ENCODE data around the gene EPG5. TPM values are rescaled to one million over a fixed set of nuclear protein-coding genes. Genes with fewer than 3 reads are reported as not detected.

The EPG5 gene
- total and polyA plus RNA-seq, 2 of the 4 experiments (the other 2 are of a cell fraction) = 37.3 to 114 TPM

DNA sequence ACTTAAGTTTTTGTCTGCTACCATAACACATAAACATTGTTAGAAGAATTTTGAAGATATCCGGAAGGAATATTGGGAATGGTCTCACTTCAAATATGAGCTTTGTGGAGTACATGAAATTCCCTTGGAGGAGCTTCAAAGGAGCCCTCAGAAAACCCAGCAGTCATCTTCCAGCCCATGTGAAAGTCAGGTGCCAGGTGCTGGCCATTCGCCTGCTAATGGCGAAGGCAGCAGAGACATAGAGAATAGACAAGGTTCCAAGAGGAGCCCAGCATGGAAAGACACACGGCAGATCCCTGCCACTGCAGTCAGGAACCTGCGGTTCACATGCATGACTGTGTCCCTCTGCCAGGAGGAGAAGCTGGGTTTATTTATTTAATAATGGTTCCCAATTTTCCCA, 40.0 kb upstream of the EPG5 start:
- DNase-seq = no peak
- dilution Hi-C loops (cut with HindIII; ENCODE audit: low sequenced_read_pairs, unreplicated experiment) = no loop called here

More for the DNA sequence above, 40.0 kb upstream of the EPG5 start:
- Histone ChIP-seq H3K27me3 (ENCODE audit: control insufficient read depth, insufficient read depth, low read length) (no peaks in the 10 kb centered on the region), H2BK20ac (ENCODE audit: low read depth, low read length) (no peak overlapping the region), H3K14ac (replicated peaks; ENCODE audit: low read depth, low read length) (no peak overlapping the region), H4K5ac (ENCODE audit: low read depth, low read length) (no peak overlapping the region), H4K20me1 (ENCODE audit: insufficient read depth, low read length) (no peaks in the 10 kb centered on the region), H2BK120ac (ENCODE audit: low read depth, low read length) (no peak overlapping the region), H2BK15ac (ENCODE audit: low read depth, low read length) (no peak overlapping the region), H3K23ac (ENCODE audit: low read depth, low read length) (no peak overlapping the region), H2AFZ (replicated peaks; ENCODE audit: low read length, poor library complexity) (no peak overlapping the region), H3K4me2 (ENCODE audit: low read depth, low read length) (no peak overlapping the region), H3K9me1 (ENCODE audit: insufficient read depth, low read length) (peaks cover 8% of the 10 kb centered on the region; the same call in 1 of the 2 replicates), H3K4me3 (ENCODE audit: insufficient read depth, low read depth, low read length) (no peak overlapping the region), H3K79me1 (ENCODE audit: low read depth in 1 of 2, low read length in 2 of 2) (no peaks in the 10 kb centered on the region), H3K9ac (ENCODE audit: low read depth, low read length) (no peak overlapping the region), H3K4ac (ENCODE audit: low read depth, low read length) (no peak overlapping the region), H3K18ac (ENCODE audit: low read depth, low read length) (no peak overlapping the region), H3K56ac (ENCODE audit: extremely low read depth, insufficient read depth, low read length) (no peak overlapping the region), H3K4me1 (ENCODE audit: control insufficient read depth, insufficient read depth, low read length) (no peaks in the 10 kb centered on the region), H2BK5ac (ENCODE audit: low read depth, low read length, poor library complexity, severe bottlenecking) (no peak overlapping the region), H4K8ac (ENCODE audit: low read depth in 2 of 2, low read length in 2 of 2) (no peak overlapping the region), H4K91ac (ENCODE audit: insufficient read depth, low read depth, low read length) (no peak overlapping the region), H2AK9ac (replicated peaks; ENCODE audit: low read depth, low read length, poor library complexity) (no peak overlapping the region), H3K9me3 (ENCODE audit: control insufficient read depth, insufficient read depth, low read length) (no peaks in the 10 kb centered on the region), H2AK5ac (ENCODE audit: low read depth, low read length) (no peak overlapping the region), H3K27ac (ENCODE audit: insufficient read depth, low read length) (no peak overlapping the region), H3K36me3 (ENCODE audit: control insufficient read depth, insufficient read depth, low read length) (peaks cover 24% of the 10 kb centered on the region)
- ATAC-seq (ENCODE audit: low read depth) = no peak
- ChIA-PET POLR2A (ENCODE audit: unreplicated experiment) (no interaction called here), CTCF (no interaction called here)
- intact Hi-C loops (cut with micrococcal nuclease) = loop anchor here (5.0 kb wide), 1 partner anchor 40 kb away; no protein-coding TSS in a partner anchor
- WGBS, 2 experiments (ENCODE audit: extremely low coverage in 2 of 2, insufficient read length in 1 of 2) = no CpG with 5 or more reads among the region's 5 CpGs
- TF ChIP-seq CHD1 (IDR thresholded peaks at IDR 0.05; ENCODE audit: low read depth, low read length) (no peak), CEBPB (IDR thresholded peaks at IDR 0.05; ENCODE audit: low read depth, low read length) (no peak), RFX5 (IDR thresholded peaks at IDR 0.05; ENCODE audit: low read depth, low read length) (no peak), RCOR1 (IDR thresholded peaks at IDR 0.05; ENCODE audit: insufficient replicate concordance, low read length) (no peak), NFE2L2 (IDR thresholded peaks at IDR 0.05; ENCODE audit: low read depth, low read length) (no peak), FOS (IDR thresholded peaks at IDR 0.05; ENCODE audit: low read depth, low read length) (no peak)
- TF ChIP-seq, protein P1, sequence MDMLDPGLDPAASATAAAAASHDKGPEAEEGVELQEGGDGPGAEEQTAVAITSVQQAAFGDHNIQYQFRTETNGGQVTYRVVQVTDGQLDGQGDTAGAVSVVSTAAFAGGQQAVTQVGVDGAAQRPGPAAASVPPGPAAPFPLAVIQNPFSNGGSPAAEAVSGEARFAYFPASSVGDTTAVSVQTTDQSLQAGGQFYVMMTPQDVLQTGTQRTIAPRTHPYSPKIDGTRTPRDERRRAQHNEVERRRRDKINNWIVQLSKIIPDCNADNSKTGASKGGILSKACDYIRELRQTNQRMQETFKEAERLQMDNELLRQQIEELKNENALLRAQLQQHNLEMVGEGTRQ (IDR thresholded peaks at IDR 0.05; ENCODE audit: low read depth, low read length) = no peak
- in situ Hi-C loops (cut with MboI; ENCODE audit: low sequenced_read_pairs) = no loop called here
- no TSS peak for BruUV-seq (replicated peaks)

All from IMR-90 (cell line).